RCC 7860 (cell line): ENCODE data around the gene GPX2.
"Not testable (repeated sequence)": the region's sequence is repeated elsewhere in the genome, so short reads cannot be mapped to it uniquely, and the experiment has no call there.

Experiments
- DNase-seq: peaks from one replicate; pipeline ENCODE4 v3.0.0-alpha.2; 2015; ENCODE audit warnings: low spot score
- FAIRE-seq: peaks from 2 replicates; lab custom pipeline; 2012; peaks lifted over from hg19 to GRCh38; lab: Jason Lieb, UNC

GPX2 gene

DNA sequence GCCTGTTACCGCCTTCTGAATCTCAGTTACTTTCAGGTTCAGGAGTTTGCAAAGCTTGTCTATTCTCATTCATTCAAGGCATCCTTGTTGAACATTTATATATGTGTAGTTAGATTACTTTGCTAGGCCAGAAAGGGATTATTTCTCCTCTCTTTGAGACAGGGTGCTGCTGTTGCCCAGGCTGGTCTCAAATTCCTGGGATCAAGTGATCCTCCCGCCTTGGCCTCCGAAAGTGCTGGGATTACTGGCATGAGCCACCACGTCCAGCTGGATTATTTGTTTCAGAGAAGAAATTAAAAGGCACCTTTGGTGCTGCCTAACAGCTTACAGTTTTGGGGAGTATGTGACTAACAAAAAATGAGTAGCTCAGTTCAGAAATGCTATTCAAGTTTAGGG is 27.5 kb downstream of the GPX2 start:
- FAIRE-seq: no peak
- no peak for DNase-seq

DNA sequence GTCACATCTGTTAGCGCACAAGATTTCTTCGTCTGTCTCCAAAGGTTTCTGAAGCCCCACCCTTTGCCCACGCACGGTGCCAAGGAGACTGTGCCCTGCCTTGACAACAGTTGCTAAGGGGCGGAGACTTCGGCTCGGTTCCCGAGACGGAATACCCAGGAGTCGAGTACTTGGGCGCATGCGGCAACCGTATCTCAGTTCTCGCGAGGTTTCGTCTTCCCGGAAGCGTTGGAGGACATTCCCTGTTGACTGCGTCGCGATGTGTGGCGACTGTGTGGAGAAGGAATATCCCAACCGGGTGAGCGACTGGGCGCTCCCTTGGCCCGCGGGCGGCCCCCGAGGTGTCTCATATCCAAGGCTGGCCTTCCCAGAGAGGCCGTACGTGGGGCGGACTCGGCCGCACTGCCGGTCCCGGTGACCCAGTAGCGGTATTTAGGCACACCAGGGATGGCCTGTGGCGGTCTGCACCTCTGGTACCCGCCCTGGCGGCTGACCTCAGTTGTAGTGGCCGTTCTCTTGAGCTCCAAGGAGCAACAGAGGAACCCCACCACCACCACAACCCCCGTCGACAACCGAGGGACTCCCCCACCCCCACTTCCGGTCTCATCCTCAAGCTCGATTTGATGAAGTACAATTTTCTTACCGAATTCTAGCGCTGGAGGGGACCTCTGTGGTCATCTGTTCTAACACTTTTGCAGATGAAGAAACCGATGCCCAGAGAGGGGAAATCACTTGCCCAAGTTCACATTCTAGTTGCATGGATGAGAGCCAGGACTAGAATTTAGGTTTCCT is 28.1 kb downstream of the GPX2 start, which contains the start of gene CHURC1:
TSS of gene CHURC1 (plus strand) at position 219 of the 792 bp plus-strand sequence. CDS start at position 260, 41 bp downstream.
- FAIRE-seq (peak; percentile 62), DNase-seq (peak; percentile 90)

DNA sequence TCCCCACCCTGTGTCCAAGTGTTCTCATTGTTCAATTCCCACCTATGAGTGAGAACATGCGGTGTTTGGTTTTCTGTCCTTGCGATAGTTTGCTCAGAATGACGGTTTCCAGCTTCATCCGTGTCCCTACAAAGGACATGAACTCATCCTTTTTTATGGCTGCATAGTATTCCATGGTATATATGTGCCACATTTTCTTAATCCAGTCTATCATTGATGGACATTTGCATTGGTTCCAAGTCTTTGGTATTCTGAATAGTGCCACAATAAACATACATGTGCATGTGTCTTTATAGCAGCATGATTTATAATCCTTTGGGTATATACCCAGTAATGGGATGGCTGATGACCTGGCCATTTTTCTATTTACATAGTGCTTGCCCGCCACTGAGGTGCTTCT is 29.1 kb downstream of the GPX2 start:
- FAIRE-seq, DNase-seq: not testable (repeated sequence)

DNA sequence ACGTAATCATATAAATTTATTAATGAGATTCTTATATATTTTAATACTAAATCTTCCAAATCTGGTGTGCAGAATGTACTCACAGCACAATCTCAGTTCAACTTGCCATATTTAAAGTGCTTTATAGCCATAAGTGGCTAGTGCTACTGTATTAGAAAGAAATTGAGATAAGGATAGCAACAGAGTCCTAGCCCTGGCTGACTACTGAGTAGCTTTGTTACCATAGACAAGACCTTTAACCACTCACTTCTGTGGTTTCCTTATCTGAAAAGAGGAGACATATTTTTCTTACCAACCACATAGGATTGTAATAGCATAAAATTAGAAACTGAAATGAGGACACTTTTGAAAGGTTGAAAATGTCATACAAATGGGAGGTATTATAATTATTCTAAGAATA is 30.3 kb downstream of the GPX2 start:
- no peak for FAIRE-seq
- no peak for DNase-seq

DNA sequence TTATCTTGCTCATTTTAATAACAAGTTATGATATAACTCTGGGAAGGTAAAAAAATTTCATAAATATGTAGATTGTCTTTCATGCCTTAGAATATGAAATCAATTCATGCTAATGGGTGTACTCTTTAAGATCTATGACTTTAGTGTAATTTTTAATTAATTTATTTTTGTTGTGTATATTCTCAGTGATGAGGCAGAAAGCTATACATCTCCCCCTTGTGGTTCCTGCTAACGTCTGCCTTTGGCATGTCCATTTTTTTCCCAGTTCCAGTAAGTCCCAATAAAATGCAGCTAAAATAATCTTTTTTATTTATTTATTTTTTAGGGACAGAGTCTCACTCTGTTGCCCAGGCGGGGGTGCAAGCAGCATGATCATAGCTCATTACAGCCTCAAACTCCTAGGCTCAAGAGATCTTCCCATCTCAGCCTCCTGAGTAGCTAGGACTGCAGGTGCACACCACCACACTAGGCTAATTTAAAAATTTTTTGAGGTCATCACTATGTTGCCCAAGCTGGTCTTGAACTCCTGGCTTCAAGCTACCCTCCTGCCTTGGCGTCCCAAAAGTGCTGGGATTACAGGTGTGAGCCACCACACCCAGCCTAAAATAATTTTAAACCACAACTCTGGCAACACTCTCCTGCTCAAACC is 31.6 kb downstream of the GPX2 start:
- FAIRE-seq (no peak), DNase-seq (no peak)

DNA sequence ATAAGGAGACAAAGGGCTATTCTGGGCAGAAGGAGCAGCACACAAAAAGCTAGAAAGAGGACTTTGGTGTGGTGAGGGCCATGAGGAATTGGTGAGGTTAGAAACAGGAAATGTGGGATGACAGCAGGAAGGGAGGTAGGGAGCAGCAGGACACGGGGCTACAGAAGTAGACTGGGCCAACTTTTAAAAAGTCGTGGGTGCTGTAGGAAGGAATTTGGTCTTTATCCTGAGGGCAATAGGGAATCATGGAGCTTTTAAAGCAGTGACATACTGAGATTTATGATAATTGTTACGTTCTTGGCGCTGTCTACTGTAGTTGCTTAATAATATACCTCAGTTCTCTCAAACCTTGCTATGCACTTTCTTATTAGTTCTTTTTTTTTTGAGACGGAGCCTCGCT is 36.5 kb downstream of the GPX2 start:
- DNase-seq: no peak

DNA sequence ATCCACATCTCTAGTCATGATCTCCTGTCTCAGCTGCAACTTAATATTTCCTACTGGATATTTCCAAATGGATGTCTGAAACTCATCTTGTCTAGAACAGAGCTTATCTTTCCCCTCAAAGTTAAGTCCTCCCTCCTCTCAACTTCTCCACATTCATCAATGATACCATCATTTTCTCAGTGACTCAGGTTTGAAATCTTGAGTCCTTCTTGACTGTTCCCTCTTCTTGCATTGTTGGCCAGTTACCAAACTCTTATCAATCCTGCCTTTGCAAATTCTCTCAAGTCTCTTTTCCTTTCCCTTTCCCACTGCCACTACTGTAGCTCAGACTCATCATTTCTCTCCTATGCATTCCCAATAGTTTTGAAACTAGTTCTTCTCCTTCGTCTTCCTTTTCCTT is 42.6 kb downstream of the GPX2 start:
- no peak for DNase-seq
- no peak for FAIRE-seq

More for the DNA sequence above, 36.5 kb downstream of the GPX2 start:
- no peak for FAIRE-seq

DNA sequence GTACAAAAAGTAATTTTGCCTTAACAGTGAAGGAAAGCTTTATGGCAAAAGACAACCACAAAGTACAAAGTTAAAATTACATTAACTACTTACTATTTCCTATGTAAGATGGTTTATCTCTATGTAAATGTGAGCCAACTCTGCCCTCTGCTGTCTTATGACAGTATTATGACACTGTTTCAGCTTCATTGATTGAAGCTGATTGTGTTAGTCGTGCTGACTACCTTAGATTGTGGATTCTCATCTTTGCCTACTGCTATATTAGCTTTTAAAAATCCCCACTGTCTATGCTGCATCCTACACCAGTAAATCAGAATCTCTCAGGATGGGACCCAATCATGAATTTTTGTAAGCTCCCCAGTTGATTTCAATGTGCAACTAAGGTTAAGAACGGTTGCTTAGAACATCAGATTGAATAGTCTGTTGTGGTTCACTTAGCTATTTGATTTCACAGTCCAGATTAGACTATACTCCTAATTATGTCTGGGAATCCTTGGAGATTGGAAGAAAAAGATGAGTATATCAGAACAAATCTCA is 50.6 kb downstream of the GPX2 start:
- DNase-seq (peak; percentile 22), FAIRE-seq (no peak)

DNA sequence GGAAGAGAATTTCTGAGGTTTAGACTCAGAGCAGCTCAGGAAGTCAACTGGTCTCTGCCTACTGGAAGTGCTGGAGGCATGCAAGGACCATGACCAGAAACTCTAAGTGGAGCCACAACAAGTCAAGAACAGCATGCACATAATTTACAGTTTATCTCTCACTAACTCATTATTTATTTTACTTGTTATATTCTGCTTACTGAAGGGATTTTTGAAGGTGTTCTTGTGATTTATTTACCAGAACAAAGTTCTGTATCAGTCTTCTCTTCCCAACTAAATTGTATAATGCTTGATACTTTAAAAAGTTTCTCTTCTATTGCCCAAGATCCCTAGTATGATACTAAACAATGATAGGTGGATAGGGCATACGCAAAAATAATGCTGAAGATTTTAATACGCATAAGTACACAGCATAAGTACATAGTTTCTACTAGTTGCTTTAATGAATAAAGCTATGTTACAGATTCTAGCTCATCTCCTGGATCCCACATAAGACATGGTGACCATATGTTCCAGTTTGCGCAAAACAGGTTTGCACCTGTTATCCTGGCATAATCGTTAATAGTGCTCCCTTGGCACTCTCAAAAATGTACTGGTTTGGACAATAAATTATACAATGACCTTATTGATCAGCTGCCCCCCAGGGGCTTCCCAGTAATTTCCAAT is 51.2 kb downstream of the GPX2 start:
- no peak for FAIRE-seq
- DNase-seq: no peak

DNA sequence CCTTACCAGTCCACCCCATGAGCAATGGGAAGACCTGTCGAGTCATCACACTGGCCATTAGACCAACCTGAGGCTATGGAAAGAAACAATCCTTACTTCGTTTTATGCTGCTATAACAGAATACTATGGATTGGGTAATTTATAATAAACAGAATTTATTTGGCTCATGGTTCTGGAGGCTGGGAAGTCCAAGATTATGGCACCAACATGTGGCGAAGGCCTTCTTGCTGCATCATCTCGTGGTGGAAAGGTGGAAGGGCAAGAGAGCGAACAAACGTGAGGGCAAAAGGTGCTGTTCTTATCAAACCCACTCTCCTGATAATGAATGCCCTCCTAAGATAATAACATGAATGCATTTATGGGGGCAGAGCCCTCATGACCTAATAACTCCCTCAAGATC is 53.2 kb downstream of the GPX2 start:
- no peak for FAIRE-seq
- no peak for DNase-seq
